GM19238 (cell line): Measurements from ENCODE around the gene PLXDC2.

Experiments used
- DNase-seq: peaks from one replicate; pipeline ENCODE4 v3.0.0; 2011; ENCODE audit warnings: low spot score; ENCODE audit not compliant: insufficient read length

Gene PLXDC2

DNA sequence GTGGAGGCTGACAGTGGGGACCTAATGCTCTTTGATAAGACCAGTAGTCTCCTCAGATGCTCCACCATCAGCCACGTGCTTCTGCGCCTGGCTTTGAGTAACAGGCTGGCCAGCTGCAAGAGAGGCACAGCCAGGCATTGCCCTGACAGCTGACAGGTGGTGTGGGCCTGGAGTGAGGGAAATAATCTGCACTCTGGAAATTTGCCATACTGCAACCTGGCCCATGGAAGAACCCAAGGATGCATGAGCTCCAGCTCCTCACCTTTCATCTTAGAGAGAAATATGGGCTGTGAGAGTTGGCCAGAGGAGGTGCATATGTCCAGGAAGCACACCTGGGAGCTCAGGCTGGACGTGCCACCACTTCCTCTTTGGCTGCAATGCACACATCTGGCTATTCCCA lies 118.9 kb downstream of the PLXDC2 start:
- DNase-seq: no peak

DNA sequence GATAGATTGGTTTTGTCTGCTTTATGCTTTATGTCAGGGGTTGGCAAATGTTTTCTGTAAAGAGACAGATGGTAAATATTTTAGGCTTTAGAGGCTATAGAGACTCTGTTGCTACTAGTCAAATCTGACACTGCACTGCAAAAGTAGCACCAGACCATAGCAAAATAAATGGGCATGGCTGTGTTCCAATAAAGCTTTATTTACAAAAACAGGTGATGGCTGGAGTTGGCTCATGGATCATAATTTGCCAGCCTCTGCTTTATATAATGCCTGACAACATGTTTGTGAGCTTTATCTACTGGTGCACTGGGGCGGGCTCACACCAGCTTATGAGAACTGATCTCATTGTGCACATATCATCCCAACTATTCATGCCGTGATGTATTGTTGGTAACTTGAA lies 120.1 kb downstream of the PLXDC2 start:
- DNase-seq: no peak

DNA sequence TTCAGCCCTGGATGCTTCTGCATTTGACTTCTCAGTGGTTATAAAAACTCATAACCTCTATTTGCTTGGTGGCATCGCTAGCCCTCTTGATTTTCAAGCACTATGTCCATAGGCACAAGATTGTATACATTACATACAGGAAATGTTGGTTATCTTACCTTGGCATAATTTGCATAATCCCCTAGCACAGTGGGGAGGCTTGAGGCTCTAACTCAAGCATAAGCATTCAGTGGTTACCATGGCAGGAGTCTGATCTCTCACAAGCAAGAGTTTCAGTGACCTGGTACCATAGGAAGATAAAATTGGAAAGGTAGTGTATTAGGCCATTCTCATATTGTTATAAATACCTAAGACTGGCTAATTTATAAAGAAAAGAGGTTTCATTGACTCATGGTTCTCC lies 121.8 kb downstream of the PLXDC2 start:
- DNase-seq: no peak

DNA sequence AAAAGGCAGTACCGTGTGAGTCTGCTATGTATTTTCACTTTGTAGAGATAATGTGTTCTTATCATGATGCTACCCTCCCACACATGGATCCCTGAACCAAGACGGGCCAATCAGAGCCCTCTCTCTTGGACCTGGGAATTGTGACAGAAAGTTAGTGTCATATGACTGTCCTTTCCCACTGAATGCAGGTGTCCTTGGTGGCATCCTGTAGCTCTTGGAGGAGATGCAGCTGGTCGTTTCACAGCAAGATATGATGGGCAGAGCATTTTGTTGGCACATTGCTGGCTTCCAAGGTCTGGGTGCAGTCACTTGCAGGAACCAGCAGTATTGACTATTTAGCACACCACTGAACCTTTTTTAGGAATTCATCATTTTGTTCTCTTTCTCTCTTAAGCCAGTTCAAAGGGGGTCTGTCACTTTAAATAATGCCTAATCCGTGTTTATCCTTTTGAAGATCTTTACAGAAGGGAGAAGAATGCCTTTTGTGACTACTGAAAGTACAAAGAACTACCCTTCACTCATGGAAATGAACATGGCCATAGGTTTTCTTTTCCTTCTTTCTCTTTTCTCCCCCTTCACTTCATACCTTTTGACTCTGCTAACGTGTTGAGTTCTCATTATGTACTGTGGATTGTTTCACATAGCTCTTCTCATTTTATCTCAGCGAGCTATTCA lies 125.1 kb downstream of the PLXDC2 start:
- no peak for DNase-seq

DNA sequence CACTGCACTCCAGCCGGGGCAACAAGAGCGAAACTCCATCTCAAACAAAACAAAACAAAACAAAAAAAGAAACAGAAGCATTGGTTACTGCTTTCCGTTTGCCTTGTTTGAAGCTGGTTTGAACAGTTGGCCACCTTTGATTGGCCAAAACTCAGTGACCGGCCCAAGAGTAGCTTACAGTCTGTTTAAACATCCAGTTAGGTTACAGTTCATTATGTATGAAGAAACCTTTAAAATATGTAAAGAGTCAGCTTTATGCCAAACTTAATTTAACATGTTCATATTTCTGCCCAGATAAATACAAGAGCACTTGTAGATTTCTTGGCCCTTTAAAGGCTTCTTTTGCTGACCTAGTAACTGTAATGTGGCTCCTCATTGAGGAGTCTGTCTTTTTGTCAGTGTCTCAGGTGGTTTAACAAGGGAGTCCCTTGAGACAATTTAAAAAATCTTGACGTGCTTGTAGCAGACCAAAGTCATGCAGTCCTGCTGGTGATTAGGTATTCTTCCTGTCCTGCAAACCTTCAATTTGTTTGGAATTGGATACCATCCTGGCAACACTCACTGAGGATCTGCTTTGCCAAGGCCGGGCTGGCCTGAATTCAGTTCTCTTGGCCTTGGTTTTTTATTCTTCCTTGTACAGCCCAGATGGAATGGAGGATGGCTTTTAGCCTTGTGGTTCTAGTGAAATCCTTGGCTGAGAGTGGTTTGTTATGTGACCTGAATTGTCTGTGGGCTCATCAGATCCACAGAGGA lies 128.9 kb downstream of the PLXDC2 start:
- DNase-seq: no peak

DNA sequence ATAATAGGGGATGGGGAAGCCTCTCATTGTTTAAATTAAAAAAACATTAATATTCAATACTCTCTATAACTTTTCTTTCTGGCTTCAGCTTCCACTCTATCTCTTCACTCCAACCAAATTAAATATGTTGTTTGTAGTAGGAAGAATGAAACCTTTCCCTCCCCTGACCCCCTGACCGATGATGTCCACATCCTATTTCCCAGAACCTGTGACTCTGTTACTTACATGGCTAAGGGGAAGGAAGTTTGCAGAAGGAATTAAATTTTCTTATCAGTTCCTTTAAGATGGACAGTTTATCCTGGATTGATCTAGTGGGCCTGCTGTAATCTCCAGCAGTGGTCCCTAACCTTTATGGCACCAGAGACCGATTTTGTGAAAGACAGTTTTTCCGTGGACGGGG lies 130.0 kb downstream of the PLXDC2 start:
- no peak for DNase-seq

DNA sequence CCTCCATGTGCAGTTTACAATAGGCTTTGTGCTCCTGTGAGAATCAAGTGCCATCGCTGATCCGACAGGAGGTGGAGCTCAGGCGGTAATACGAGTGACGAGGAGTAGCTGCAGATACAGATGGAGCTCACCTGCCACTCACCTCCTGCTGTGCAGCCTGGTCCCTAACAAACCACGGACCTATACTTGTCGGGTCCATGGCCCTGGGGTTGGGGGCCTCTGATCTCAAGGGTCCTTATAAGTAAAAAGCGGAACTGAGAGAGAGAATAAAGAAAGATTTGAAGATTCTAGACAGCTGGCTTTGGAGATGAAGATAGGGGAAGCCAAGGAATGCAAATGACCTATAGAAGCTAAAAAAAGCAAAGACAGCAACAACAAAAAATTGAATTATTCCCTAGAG lies 130.6 kb downstream of the PLXDC2 start:
- no peak for DNase-seq

DNA sequence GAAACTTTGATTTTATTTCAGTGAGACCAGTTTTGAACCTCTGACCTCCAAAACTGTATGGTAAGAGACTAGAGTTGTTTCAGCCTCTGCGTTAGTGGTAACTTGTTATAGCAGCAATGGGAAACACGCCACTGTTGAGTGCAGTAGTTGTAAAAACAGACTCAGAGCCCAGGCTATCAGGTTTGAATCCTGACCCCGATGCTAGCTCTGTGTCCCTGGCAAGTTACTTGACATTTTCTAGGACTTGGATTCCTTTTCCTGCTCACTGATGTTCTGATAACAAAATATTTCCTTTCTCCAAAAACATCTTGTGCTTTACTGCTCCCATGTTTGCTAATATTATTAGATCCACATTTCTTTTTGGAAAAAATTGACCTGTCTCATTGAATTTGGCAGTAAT lies 131.0 kb downstream of the PLXDC2 start:
- no peak for DNase-seq

DNA sequence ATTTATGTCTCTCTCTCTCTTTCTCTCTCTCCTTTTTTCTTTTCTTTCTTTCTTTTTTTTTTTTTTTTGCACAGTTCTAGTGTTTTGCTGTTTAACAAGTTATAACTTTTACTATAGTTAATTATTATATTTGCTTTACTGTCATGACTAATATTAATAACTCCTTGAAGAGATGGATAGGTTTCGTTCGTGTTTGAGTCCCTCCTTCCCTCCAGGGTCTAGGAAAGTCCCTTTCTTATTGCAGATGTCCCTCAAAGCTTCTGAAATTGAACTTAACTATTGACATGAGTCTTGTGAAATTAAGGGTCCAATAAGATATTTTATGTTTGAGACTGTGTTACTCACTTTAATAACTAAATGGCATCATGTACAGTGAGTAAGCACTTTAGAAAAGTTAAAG lies 131.4 kb downstream of the PLXDC2 start:
- no peak for DNase-seq

DNA sequence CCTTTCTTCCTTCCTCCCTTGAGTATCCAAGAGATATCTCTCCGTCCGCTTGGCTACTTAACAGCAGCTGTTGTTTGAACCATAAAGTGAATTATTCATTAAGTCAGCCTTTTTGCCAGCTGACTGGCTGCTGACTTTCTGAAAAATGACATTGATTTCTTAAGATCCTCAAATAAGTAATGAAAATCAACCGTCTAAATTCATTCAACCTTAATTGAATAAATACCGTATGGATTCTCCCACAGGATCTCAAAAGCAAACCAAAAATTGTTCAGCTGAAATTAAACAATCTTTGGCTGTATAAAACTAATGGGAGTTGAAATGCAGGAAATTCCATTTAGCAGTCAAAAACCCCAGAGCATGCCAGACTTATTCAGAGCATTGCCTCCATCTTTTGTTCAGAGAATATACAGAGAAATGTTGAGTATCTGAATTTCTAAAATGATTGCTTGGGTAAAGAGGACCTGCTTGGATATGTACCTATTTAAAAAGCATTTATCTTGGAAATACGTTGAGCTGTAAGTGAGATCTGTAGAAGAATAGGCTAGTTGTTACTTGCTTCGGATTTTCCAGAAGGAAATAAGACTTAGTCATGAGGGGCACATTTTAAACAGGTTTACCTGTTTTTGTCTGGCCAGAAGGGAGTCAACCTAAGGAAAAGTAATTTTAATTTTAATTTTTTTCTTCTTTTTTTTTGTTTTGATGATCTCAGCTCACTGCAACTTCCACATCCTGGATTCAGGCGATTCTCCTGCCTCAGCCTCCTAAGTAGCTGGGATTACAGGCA lies 136.2 kb downstream of the PLXDC2 start:
- no peak for DNase-seq

DNA sequence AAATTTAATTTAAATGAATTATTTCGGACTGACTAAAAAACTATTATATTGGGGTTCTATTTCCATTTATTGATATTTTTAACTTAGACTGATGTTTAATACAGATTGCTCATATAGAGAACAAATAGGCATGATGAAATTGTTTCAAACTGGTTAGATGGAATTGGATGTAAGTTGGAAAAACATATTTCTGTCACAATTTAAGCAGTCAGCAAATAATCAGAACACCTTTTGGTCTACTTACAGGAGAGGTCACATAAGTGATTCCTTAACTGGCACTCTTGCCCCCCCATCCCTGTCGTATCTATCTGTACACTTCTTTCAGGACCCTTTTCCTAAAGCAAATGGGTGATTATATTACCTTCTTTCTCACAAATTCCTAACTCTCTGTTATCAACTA lies 138.4 kb downstream of the PLXDC2 start:
- DNase-seq: no peak

DNA sequence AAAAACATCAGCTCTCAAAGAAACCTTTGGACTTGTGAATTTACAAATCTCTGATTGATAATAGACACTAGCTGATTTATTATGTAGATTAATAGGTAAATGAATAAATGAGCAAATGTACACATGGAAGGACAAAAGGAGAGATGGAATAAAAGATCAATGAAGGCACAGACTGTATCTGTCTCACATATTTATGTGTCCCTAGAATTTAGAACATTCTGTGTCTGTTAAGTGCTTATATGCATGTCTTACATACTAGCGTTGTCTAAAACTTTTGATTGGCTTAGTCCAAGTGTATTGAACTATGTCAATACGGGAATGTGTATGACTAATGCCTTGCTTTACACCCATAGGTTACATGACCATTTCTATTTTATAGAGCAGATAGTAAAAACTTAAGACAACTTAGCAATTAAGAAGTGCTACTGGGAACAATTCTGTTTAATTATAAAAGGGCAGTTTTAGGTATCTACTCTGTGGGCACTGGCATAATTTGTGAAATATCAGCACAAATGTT lies 140.3 kb downstream of the PLXDC2 start:
- no peak for DNase-seq

DNA sequence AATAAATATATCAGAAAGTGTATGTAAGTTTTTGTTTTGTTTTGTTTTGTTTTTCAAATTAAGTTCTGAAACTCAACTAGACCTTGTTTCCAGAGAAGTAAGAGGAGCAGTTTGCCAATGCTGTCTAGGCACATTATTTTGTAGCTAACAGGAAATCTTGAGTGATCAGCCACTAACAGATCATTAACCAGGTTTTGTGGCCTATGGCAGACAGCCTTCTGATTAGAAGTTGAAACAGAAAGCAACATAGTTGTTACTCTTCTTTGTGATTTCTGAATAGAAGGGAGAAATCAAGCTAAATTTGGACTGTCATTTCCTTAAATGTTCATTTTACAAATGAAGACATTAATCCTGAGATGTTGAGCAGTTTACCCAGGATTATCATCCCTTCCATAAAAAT lies 142.6 kb downstream of the PLXDC2 start:
- DNase-seq: peak; percentile 25

DNA sequence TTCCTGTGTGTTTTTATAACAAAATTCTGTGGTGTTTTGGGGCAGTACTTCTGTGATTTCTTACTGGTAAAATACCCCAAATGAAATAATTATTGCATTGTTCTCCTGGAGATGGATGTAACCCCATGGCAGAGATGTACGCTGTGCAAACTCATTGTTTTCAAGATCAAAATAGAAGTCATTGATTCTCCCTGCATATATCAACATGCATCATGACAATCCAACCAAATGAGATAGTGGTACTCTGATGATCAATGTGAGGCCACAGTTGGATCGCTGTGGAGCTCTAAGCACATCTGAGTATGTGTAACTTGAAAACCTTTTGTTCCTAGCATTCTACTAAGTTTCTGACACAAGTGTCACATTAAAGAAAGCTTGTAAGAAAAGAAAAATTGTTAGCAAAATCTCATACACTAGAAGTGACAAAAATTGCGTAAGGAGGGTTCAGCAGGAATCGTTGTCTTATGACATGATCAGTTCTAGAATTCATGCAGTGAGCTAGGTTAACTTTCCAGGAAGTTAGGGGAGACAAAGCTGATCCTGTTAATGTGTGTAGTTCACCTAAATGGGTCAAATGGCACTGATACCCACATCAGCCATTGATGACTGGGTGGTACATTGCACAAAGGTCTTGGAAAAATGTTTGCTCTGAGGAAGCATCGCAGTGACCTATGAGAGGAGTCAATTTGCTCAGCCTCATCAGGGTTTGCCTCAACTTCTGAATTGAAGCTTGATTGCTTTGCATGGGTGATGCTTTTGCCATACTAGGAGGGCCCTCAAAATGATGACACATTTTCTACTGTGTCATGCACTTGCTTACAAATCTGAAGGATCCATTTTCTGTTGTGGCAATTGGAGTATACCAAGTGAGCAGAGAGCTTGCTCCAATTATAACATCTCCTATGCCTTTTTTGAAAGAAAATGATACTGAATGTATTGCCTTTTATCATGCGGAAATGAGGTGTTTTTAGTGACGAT lies 145.1 kb downstream of the PLXDC2 start:
- no peak for DNase-seq

DNA sequence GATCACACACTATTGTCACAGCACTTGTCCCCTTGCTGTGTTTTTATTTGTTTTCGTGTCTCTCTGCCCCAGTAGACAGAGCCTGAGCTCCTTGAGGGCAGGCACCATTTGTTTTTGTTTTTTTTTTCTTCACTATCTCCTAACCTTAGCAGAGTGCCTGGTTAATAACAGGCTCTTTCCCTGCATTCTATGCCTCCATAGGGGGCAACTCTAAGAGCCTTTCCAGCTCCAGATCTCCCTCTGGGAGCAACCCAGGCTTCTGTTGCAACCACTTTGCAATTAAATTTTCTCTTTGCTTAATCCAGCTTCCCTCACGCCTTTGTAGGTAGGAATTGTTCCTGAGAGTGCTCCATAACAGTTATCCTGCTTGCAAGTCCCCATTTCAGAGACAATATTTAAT lies 148.4 kb downstream of the PLXDC2 start:
- DNase-seq: no peak

DNA sequence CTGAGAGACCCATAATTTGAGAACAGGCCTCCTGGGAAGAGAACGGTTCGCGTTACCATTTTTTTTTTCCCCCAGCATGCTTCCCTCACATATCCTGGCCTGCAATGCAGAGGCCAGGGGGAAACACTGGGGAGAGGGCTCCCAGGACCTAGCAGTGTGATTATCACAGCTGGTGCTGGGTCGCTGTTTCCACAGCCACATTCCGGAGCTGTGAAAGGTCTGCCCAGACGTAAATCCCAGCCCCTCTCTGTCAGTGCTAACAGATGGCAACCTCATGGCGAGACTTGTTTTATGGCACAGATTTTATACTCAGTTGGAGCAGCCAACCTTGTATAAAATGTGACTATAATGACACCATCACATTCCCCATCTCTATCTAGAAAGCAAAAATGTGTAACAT lies 150.5 kb downstream of the PLXDC2 start:
- DNase-seq: no peak

DNA sequence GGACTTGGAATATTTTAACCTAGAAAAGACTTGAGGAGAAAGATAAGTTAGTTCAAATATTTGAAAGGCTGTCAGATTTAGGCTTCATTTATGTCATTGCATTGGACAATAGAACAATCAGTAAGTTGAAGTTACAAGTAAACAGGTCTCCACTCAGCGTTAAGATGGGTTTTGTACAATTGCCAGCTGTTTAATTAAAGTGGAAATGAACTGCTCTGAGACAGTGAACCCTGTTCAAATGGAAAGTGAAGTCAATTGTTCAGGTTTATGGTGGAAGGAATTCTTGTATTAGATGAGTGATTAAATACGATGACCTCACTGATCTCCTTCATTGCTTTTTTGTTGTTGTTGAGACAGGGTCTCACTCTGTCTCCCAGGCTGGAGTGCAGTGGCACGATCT lies 151.7 kb downstream of the PLXDC2 start:
- DNase-seq: no peak

DNA sequence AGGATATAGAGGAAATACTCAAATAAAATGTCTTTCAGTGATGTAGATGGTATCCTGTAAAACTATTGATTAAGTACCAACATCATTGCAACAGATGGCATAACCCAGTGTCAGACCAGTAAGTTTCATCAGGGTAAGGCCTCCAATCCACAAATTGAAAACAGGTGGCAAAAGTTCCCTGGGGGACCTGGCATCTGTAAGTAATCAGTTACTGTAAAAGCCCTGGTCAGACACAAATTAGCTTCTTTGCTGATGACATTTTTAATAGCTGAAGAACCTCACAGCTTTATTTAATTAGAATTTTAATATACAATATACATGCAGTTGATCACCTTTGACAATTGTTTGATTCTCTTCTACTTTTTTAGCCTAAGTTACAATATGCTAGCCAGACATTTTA lies 152.5 kb downstream of the PLXDC2 start:
- DNase-seq: no peak

DNA sequence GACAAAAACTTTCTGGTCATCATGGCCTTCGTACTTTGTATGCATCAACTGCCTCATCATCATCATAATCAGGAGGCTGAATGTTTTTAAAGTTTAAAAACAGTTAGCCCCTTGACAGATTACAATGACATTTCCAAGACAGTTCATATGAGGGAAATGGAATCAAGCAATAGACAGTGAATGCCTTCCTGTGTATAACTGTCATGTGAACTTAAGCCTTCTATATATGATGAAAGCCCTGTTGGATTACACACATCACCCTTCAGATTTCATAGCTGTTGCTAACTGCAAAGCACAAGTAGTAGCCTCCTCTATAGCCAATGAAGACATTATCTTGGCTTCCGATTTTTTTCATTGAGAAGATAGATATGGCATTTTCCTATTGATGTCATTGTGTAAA lies 154.0 kb downstream of the PLXDC2 start:
- DNase-seq: no peak

DNA sequence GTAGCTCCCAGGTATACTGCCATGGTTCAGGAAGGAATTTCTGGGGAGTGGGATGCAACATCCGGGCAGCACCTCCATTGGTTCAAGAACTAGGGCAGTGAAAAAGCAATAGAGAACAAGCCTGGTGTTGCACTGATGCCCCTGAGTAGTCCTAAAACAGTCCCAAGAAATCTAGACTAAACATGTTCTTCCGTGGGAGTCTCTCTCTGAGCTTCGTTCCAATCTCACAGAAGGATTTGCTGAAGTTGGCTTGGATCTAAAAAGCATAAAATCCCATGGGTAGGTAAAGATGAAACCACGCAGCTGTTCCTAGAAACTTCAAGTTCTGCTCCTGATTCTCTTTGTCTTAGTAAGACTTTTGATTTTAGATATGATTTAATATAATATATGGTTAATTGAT lies 154.5 kb downstream of the PLXDC2 start:
- DNase-seq: no peak
